Kidney (tissue), 14 donors: ENCODE data around the gene REM2. TPM values are rescaled to one million over a fixed set of nuclear protein-coding genes. Genes with fewer than 3 reads are reported as not detected.

Source experiments
- DNase-seq, 5 donors: peaks; one replicate each; pipeline ENCODE4 v3.0.0-alpha.2; 2013 to 2020
- FAIRE-seq: peaks from 2 replicates; lab custom pipeline; 2012; peaks lifted over from hg19 to GRCh38; lab: Jason Lieb, UNC
- H3K27ac ChIP-seq, 2 donors: one replicate each; pipeline ENCODE4 v1.7.0; 2013; ENCODE audit warnings: low read depth in 2 of 2, low read length in 2 of 2, inconsistent platforms in 1 of 2
- H3K27me3 ChIP-seq: one replicate; pipeline ENCODE4 v1.7.1; 2013; ENCODE audit warnings: low read length, inconsistent platforms; ENCODE audit not compliant: control insufficient read depth, insufficient read depth
- H3K36me3 ChIP-seq, 3 donors: one replicate each; pipeline versions ENCODE4 v1.7.0 to v1.7.1; 2013; ENCODE audit warnings: low read length in 3 of 3, control low read depth in 1 of 3, inconsistent platforms in 1 of 3; ENCODE audit not compliant: insufficient read depth in 3 of 3, control insufficient read depth in 2 of 3
- H3K4me1 ChIP-seq, 3 donors: one replicate each; pipeline versions ENCODE4 v1.7.0 to v1.7.1; 2013; ENCODE audit warnings: low read length in 3 of 3, inconsistent platforms in 1 of 3, low read depth in 1 of 3; ENCODE audit not compliant: control insufficient read depth in 2 of 3, insufficient read depth in 2 of 3
- H3K4me3 ChIP-seq, 3 donors: one replicate each; pipeline versions ENCODE4 v1.7.0 to v1.8.1; 2013; ENCODE audit warnings: low read length in 3 of 3, control low read depth in 1 of 3, inconsistent platforms in 1 of 3
- H3K9ac ChIP-seq, 3 donors: one replicate each; pipeline versions ENCODE4 v1.7.0 to v1.7.1; 2013; ENCODE audit warnings: low read length in 3 of 3, control low read depth in 1 of 3, inconsistent platforms in 1 of 3
- H3K9me3 ChIP-seq, 3 donors: one replicate each; pipeline versions ENCODE4 v1.7.0 to v1.7.1; 2013; ENCODE audit warnings: low read length in 3 of 3, control low read depth in 1 of 3, inconsistent platforms in 1 of 3; ENCODE audit not compliant: control insufficient read depth in 2 of 3, insufficient read depth in 1 of 3
- intact Hi-C: fragments of 100-400 bp; cut with DNase I; formaldehyde crosslinking; loops from one replicate; pipeline ENCODE4 v1.11.1; 2022
- polyA plus RNA-seq: library from polyadenylated mRNA; stranded (reverse); fragments of 350-450 nt; fragmentation: Illumina TruSeq; extraction: RNeasy Lipid Tissue Mini Kit (QIAGEN cat#74804); gene quantifications from one replicate; pipeline ENCODE4 v1.2.3, GENCODE V29; 2014; ENCODE audit warnings: low read depth, low replicate concordance; ENCODE audit not compliant: insufficient read depth
- total RNA-seq: library from RNA; stranded (reverse); fragmentation: NEBNext Ultra II Directional; extraction: Animal tissue kit (Norgen Biotek cat#: 25700); gene quantifications from one replicate; pipeline ENCODE4 v1.2.1, GENCODE V29; 2021
- TF ChIP-seq, protein P1 (sequence below): IDR thresholded peaks from 3 replicates; pipeline ENCODE4 v1.5.1; 2012; ENCODE audit warnings: mild to moderate bottlenecking, moderate library complexity, borderline replicate concordance; ENCODE audit not compliant: insufficient read depth; ENCODE audit errors: extremely low read depth
- donor health status: control.
- donor health status: control.
- donor health status: control.
- donor health status: control.
- donor health status: control.
- donor health status: DM: yes; HTN: yes; CAD: no.
- donor health status: Normal renal cell carcinoma (clear cell type).

Gene REM2
- total and polyA plus RNA-seq, 2 donors from 2014 or later, result 0.63 to 0.77 TPM

DNA sequence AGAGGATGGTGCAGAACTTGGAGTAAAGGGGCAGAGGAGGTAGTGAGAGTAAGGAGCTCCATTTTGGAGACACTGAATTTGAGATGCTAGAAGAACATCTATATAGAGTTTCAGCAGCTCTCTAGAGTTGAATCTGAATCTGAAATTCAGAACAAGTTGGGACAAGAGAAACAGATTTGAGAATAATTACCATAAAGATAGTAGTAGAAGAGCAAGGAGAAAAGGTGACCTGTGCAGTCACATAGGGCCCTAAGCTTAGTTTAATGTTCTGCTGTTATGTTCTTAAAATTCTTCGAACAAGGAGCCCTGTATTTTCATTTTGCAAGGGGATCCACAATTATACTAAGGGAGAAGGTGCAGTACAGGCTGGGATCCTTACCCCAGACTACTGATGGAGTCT, 7.4 kb downstream of the REM2 start:
- DNase-seq (no peak), FAIRE-seq (no peak)
- no peak overlapping the region for H3K27ac ChIP-seq
- no peaks in the 10 kb centered on the region for H3K27me3 ChIP-seq
- H3K4me1 ChIP-seq, result peaks cover 0 to 9% (median 4%) of the 10 kb centered on the region in 3 donors
- no peaks in the 10 kb centered on the region for H3K36me3 ChIP-seq
- TF ChIP-seq, protein P1, sequence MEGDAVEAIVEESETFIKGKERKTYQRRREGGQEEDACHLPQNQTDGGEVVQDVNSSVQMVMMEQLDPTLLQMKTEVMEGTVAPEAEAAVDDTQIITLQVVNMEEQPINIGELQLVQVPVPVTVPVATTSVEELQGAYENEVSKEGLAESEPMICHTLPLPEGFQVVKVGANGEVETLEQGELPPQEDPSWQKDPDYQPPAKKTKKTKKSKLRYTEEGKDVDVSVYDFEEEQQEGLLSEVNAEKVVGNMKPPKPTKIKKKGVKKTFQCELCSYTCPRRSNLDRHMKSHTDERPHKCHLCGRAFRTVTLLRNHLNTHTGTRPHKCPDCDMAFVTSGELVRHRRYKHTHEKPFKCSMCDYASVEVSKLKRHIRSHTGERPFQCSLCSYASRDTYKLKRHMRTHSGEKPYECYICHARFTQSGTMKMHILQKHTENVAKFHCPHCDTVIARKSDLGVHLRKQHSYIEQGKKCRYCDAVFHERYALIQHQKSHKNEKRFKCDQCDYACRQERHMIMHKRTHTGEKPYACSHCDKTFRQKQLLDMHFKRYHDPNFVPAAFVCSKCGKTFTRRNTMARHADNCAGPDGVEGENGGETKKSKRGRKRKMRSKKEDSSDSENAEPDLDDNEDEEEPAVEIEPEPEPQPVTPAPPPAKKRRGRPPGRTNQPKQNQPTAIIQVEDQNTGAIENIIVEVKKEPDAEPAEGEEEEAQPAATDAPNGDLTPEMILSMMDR, result no peak
- no peak overlapping the region for H3K9ac ChIP-seq
- intact Hi-C loops, result no loop called here
- no peak overlapping the region for H3K4me3 ChIP-seq
- H3K9me3 ChIP-seq, result no peaks in the 10 kb centered on the region

DNA sequence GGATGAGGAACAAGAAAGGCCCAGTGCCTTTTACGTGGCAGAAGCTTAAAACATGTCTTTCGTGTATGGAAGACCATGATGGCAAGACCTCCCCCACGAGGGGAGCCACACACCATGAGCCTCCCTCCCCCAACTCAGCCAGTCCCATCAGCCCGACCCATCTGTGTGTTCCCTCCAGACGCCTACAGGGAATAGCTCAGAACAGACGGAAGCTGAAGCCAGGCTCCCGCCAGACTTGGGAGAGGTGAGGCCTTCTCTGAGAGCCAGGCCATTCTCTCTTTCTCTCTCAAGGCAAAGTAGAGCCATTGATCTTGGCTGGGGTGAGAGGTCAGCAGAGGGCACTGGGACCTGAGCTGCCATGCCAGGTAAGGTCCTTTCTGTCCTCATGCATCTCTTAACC, 9.5 kb downstream of the REM2 start:
- DNase-seq (no peak), FAIRE-seq (no peak)
- H3K36me3 ChIP-seq, result no peaks in the 10 kb centered on the region
- H3K9me3 ChIP-seq, result no peaks in the 10 kb centered on the region
- peaks cover 0 to 2% (median 0%) of the 10 kb centered on the region in 3 donors for H3K4me1 ChIP-seq
- H3K27ac ChIP-seq, result no peak overlapping the region
- H3K9ac ChIP-seq, result no peak overlapping the region
- H3K4me3 ChIP-seq, result no peak overlapping the region
- TF ChIP-seq, protein P1, result no peak
- no peaks in the 10 kb centered on the region for H3K27me3 ChIP-seq
- intact Hi-C loops, result no loop called here

DNA sequence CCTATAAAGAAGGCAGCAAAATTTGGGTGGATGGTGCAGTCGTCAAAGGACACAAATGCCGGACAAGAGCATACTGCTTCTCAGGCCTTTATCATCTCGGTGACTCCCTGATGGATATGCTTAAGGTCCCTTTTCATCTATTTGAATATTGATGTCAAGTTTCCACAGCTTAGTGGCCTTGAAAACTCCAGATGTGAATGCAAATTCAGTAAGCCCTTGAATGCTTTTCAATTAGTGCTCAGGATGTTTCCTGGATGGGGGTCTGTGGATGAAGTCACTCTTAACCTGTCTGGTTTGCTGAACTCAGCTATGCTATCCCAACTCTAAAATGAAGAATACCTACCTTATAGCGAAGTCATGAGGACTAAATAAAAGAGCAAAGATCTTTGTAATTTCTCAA, 10.7 kb downstream of the REM2 start:
- TF ChIP-seq, protein P1, result no peak
- no peak for FAIRE-seq
- no peaks in the 10 kb centered on the region for H3K4me1 ChIP-seq
- no peaks in the 10 kb centered on the region for H3K36me3 ChIP-seq
- DNase-seq, result no peak
- intact Hi-C loops, result no loop called here
- H3K9me3 ChIP-seq, result no peaks in the 10 kb centered on the region
- no peaks in the 10 kb centered on the region for H3K27me3 ChIP-seq
- H3K9ac ChIP-seq, result no peak overlapping the region
- H3K27ac ChIP-seq, result no peak overlapping the region
- H3K4me3 ChIP-seq, result no peak overlapping the region

DNA sequence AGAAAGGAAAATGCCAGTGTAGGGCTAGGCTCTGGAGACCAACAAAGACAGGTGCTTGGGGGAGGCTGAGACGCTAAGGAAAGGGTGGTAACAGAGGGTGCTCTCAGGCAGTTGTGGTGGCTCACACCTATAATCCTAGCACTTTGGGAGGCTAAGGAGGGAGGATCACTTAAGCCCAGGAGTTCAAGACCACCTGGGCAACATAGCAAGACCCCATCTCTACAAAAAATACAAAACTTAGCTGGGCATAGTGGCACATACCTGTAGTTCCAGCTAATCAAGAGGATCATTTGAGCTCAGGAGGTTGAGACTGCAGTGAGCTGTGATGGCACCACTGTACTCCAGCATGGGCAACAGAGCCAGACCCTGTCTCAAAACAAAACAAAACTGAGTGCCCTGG, 12.4 kb downstream of the REM2 start:
- Histone ChIP-seq H3K36me3 (no peaks in the 10 kb centered on the region), H3K4me1 (no peaks in the 10 kb centered on the region), H3K4me3 (no peak overlapping the region), H3K9me3 (no peaks in the 10 kb centered on the region), H3K9ac (no peak overlapping the region), H3K27ac (no peak overlapping the region), H3K27me3 (no peaks in the 10 kb centered on the region)
- FAIRE-seq, result no peak
- intact Hi-C loops, result no loop called here
- DNase-seq, result no peak
- TF ChIP-seq, protein P1, result no peak
